ENCODE measurements around the gene ANO6.

GRCh38 chr12:45314770-45315169 lies 98.9 kb downstream of the ANO6 start:
- TF ChIP-seq, protein P1, sequence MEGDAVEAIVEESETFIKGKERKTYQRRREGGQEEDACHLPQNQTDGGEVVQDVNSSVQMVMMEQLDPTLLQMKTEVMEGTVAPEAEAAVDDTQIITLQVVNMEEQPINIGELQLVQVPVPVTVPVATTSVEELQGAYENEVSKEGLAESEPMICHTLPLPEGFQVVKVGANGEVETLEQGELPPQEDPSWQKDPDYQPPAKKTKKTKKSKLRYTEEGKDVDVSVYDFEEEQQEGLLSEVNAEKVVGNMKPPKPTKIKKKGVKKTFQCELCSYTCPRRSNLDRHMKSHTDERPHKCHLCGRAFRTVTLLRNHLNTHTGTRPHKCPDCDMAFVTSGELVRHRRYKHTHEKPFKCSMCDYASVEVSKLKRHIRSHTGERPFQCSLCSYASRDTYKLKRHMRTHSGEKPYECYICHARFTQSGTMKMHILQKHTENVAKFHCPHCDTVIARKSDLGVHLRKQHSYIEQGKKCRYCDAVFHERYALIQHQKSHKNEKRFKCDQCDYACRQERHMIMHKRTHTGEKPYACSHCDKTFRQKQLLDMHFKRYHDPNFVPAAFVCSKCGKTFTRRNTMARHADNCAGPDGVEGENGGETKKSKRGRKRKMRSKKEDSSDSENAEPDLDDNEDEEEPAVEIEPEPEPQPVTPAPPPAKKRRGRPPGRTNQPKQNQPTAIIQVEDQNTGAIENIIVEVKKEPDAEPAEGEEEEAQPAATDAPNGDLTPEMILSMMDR (IDR thresholded peaks at IDR 0.05): no peak
- no peak for TF ChIP-seq ZFX (IDR thresholded peaks at IDR 0.05; ENCODE audit: borderline replicate concordance)
